ENCODE measurements around the gene LITAFD. TPM values are rescaled to one million over a fixed set of nuclear protein-coding genes. Genes with fewer than 3 reads are reported as not detected.

LITAFD gene
- total RNA-seq, 1 experiment from 2014 or later = not detected

DNA sequence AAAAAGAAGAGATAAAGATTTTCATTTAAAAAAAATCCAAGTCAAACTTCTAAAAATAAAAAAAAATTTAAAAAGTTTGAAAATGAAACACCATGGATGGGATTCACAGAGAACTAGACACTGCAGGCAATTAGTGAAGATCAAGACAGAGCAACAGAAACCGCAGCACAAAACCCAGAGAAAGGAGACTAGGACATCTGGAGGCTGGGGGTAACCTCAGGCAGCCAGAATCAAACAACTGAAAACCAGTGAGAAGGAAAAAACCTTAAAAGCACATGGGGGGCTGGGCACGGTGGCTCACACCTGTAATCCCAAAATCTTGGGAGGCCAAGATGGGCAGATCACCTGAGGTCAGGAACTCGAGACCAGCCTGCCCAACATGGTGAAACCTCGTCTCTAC is 30.6 kb downstream of the LITAFD start:
- intact Hi-C loops (cut with micrococcal nuclease) = no loop called here
- H3K9me3 ChIP-seq (ENCODE audit: control insufficient read depth in 1 of 2, insufficient read depth in 1 of 2, low read depth in 1 of 2, low read length in 2 of 2) = no peaks in the 10 kb centered on the region
- no TSS peak for BruUV-seq (replicated peaks)
- ChIA-PET CTCF (no interaction called here), POLR2A (no interaction called here), RAD21 (ENCODE audit: low non-redundant PET in 1 of 2, low total read pairs in 2 of 2, uncharacterized antibody in 2 of 2, unreplicated experiment in 2 of 2) (no interaction called here)
- no peak overlapping the region for H3K9ac ChIP-seq (ENCODE audit: low read length)
- no peaks in the 10 kb centered on the region for H3K9me2 ChIP-seq (ENCODE audit: insufficient read depth)
- ATAC-seq = no peak
- no peak for DNase-seq (ENCODE audit: low read depth, low spot score)
- H3K4me3 ChIP-seq (replicated peaks in 1 of 2; ENCODE audit: low read depth in 1 of 2, low read length in 2 of 2) = no peak overlapping the region
- no peak overlapping the region for H2AFZ ChIP-seq (ENCODE audit: low read depth, low read length, poor library complexity, severe bottlenecking)
- H3K36me3 ChIP-seq (ENCODE audit: control insufficient read depth in 1 of 2, insufficient read depth in 2 of 2, low read length in 2 of 2) = peaks cover 26 to 42% of the 10 kb centered on the region in 2 experiments; a peak in 3 of 4 replicates
- H3K4me1 ChIP-seq (ENCODE audit: control insufficient read depth in 1 of 2, insufficient read depth in 2 of 2, low read length in 2 of 2) = no peaks in the 10 kb centered on the region
- TF ChIP-seq CBX3 (IDR thresholded peaks at IDR 0.05; ENCODE audit: low read depth) = no peak
- TF ChIP-seq FOSL1 (IDR thresholded peaks at IDR 0.05; ENCODE audit: low read depth) = no peak
- TF ChIP-seq ATF3 (IDR thresholded peaks at IDR 0.05) = no peak
- TF ChIP-seq, protein P1, sequence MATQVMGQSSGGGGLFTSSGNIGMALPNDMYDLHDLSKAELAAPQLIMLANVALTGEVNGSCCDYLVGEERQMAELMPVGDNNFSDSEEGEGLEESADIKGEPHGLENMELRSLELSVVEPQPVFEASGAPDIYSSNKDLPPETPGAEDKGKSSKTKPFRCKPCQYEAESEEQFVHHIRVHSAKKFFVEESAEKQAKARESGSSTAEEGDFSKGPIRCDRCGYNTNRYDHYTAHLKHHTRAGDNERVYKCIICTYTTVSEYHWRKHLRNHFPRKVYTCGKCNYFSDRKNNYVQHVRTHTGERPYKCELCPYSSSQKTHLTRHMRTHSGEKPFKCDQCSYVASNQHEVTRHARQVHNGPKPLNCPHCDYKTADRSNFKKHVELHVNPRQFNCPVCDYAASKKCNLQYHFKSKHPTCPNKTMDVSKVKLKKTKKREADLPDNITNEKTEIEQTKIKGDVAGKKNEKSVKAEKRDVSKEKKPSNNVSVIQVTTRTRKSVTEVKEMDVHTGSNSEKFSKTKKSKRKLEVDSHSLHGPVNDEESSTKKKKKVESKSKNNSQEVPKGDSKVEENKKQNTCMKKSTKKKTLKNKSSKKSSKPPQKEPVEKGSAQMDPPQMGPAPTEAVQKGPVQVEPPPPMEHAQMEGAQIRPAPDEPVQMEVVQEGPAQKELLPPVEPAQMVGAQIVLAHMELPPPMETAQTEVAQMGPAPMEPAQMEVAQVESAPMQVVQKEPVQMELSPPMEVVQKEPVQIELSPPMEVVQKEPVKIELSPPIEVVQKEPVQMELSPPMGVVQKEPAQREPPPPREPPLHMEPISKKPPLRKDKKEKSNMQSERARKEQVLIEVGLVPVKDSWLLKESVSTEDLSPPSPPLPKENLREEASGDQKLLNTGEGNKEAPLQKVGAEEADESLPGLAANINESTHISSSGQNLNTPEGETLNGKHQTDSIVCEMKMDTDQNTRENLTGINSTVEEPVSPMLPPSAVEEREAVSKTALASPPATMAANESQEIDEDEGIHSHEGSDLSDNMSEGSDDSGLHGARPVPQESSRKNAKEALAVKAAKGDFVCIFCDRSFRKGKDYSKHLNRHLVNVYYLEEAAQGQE (IDR thresholded peaks at IDR 0.05; ENCODE audit: low read depth) = no peak
- no peak for TF ChIP-seq ZFX (IDR thresholded peaks at IDR 0.05)
- TF ChIP-seq CEBPB (IDR thresholded peaks at IDR 0.05; ENCODE audit: low read depth) = no peak
- no peak for TF ChIP-seq EZH2 (IDR thresholded peaks at IDR 0.05)
- no peak for TF ChIP-seq POLR2AphosphoS5 (IDR thresholded peaks at IDR 0.05; ENCODE audit: low read depth, low read length)
- TF ChIP-seq CTCF (IDR thresholded peaks at IDR 0.05 in 2 of 3, conservative IDR thresholded peaks at IDR 0.05 in 1 of 3; ENCODE audit: borderline replicate concordance in 1 of 3, insufficient read depth in 1 of 3, low read depth in 2 of 3, low read length in 2 of 3) = no peak
- TF ChIP-seq ZNF274 (IDR thresholded peaks at IDR 0.05; ENCODE audit: low read depth, low read length) = no peak
- no peak for TF ChIP-seq YY1 (IDR thresholded peaks at IDR 0.05; ENCODE audit: extremely low read depth, insufficient replicate concordance, low read depth, low read length)
- TF ChIP-seq, protein P2, sequence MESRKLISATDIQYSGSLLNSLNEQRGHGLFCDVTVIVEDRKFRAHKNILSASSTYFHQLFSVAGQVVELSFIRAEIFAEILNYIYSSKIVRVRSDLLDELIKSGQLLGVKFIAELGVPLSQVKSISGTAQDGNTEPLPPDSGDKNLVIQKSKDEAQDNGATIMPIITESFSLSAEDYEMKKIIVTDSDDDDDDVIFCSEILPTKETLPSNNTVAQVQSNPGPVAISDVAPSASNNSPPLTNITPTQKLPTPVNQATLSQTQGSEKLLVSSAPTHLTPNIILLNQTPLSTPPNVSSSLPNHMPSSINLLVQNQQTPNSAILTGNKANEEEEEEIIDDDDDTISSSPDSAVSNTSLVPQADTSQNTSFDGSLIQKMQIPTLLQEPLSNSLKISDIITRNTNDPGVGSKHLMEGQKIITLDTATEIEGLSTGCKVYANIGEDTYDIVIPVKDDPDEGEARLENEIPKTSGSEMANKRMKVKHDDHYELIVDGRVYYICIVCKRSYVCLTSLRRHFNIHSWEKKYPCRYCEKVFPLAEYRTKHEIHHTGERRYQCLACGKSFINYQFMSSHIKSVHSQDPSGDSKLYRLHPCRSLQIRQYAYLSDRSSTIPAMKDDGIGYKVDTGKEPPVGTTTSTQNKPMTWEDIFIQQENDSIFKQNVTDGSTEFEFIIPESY (IDR thresholded peaks at IDR 0.05; ENCODE audit: extremely low read depth, insufficient replicate concordance, low read length) = no peak
- TF ChIP-seq SRF (IDR thresholded peaks at IDR 0.05; ENCODE audit: low read depth) = no peak
- TF ChIP-seq, protein P3, sequence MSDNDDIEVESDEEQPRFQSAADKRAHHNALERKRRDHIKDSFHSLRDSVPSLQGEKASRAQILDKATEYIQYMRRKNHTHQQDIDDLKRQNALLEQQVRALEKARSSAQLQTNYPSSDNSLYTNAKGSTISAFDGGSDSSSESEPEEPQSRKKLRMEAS (IDR thresholded peaks at IDR 0.05) = no peak
- TF ChIP-seq SIN3A (IDR thresholded peaks at IDR 0.05; ENCODE audit: low read depth) = no peak
- H3K4me2 ChIP-seq (ENCODE audit: low read length) = no peak overlapping the region
- no peaks in the 10 kb centered on the region for H4K20me1 ChIP-seq (ENCODE audit: insufficient read depth)
- H3K27ac ChIP-seq (ENCODE audit: low read depth, low read length) = no peak overlapping the region
- peaks cover 62% of the 10 kb centered on the region for H3K79me2 ChIP-seq (ENCODE audit: insufficient read depth, low read length)
- H3K27me3 ChIP-seq (ENCODE audit: insufficient read depth, low read length) = no peaks in the 10 kb centered on the region
